ENCODE measurements around the gene FAM120B. TPM values are rescaled to one million over a fixed set of nuclear protein-coding genes. Genes with fewer than 3 reads are reported as not detected.

Gene FAM120B
- total RNA-seq, 1 experiment from 2014 or later: 16.7 TPM

DNA sequence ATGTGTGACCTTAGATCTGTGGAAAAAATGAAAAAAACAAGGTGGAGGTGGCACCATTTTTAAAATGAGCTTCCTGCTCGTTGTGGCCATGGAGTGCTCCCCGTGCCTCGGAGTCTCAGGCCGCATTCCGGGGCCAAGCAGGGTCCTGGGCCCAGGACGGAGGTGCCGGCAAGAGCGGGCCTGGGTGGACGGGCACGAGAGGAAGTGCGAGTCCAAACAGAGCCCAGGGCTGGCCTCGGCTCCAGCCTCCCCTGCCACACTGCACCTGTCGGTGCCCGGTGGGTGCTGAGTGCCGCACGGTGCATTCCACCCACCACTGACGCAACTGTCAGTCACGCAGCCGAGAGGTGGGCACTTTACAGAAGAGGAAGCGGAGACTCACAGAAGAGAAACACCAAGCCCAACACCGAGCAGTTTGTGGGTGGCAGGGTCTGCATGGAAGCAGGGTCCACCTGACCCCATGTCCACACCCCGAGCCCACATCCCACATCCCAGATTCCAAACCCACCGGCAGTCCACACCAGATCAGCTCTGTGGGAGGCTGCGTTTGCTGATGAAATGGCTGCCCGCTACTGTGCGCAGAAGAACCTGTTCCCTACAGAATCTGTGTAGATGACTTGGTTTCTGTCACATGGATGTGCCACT, 148.9 kb downstream of the FAM120B start:
- no CpG with 5 or more reads among the region's 26 CpGs for WGBS (ENCODE audit: extremely low coverage, insufficient read length, low lambda C conversion rate)
- H4K91ac ChIP-seq (ENCODE audit: insufficient read length, low read depth, low read length): no peak overlapping the region
- H2BK5ac ChIP-seq (ENCODE audit: insufficient read length, low read length): no peak overlapping the region
- H3K18ac ChIP-seq (ENCODE audit: insufficient read length, low read depth, low read length): no peak overlapping the region
- H2BK12ac ChIP-seq (ENCODE audit: insufficient read length, low read depth, low read length): no peak overlapping the region
- no peaks in the 10 kb centered on the region for H3K36me3 Mint-ChIP-seq (ENCODE audit: insufficient read depth in 1 of 3, low read depth in 3 of 3)
- no peak for DNase-seq
- no peak overlapping the region for H2AFZ ChIP-seq (ENCODE audit: low read length)
- H3K9me3 Mint-ChIP-seq: no peaks in the 10 kb centered on the region
- H3K9ac ChIP-seq (ENCODE audit: extremely low read depth, insufficient read length, low read length): no peak overlapping the region
- TF ChIP-seq, protein P1, sequence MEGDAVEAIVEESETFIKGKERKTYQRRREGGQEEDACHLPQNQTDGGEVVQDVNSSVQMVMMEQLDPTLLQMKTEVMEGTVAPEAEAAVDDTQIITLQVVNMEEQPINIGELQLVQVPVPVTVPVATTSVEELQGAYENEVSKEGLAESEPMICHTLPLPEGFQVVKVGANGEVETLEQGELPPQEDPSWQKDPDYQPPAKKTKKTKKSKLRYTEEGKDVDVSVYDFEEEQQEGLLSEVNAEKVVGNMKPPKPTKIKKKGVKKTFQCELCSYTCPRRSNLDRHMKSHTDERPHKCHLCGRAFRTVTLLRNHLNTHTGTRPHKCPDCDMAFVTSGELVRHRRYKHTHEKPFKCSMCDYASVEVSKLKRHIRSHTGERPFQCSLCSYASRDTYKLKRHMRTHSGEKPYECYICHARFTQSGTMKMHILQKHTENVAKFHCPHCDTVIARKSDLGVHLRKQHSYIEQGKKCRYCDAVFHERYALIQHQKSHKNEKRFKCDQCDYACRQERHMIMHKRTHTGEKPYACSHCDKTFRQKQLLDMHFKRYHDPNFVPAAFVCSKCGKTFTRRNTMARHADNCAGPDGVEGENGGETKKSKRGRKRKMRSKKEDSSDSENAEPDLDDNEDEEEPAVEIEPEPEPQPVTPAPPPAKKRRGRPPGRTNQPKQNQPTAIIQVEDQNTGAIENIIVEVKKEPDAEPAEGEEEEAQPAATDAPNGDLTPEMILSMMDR (conservative IDR thresholded peaks at IDR 0.05): no peak
- H2BK15ac ChIP-seq (ENCODE audit: low read depth, low read length): no peak overlapping the region
- no peaks in the 10 kb centered on the region for H3K4me1 ChIP-seq (ENCODE audit: insufficient read depth, low read length)
- no peak overlapping the region for H2BK20ac ChIP-seq (ENCODE audit: low read depth, low read length, poor library complexity, severe bottlenecking)
- peaks cover 6% of the 10 kb centered on the region for H3K27me3 Mint-ChIP-seq (ENCODE audit: low read depth)
- no peaks in the 10 kb centered on the region for H3K23me2 ChIP-seq (ENCODE audit: insufficient read length, low read depth, low read length, poor library complexity, severe bottlenecking)
- H3K27ac Mint-ChIP-seq: no peak overlapping the region
- no peak overlapping the region for H3K23ac ChIP-seq (ENCODE audit: insufficient read length, low read depth, low read length)
- no peaks in the 10 kb centered on the region for H3K27me3 ChIP-seq (ENCODE audit: insufficient read depth, low read length)
- no peaks in the 10 kb centered on the region for H3K79me2 ChIP-seq (ENCODE audit: insufficient read depth, low read length)
- H3K4me3 Mint-ChIP-seq: no peak overlapping the region
- no peak overlapping the region for H3T11ph ChIP-seq (ENCODE audit: low read length)
- H3K9me3 ChIP-seq (ENCODE audit: control insufficient read depth, low read depth, low read length): no peaks in the 10 kb centered on the region
- peaks cover 7 to 16% of the 10 kb centered on the region in 2 experiments for H3K4me1 Mint-ChIP-seq
- H3K27ac ChIP-seq (ENCODE audit: insufficient read length, low read depth, low read length): no peak overlapping the region
- no peak overlapping the region for H4K5ac ChIP-seq (ENCODE audit: insufficient read length, low read depth, low read length)
- H2AK5ac ChIP-seq (ENCODE audit: insufficient read length, low read length): no peak overlapping the region
- no peak overlapping the region for H4K8ac ChIP-seq (replicated peaks; ENCODE audit: insufficient read length, low read depth, low read length)
- H3K79me1 ChIP-seq (ENCODE audit: insufficient read depth, low read depth, low read length, poor library complexity, severe bottlenecking): no peaks in the 10 kb centered on the region
- no peak overlapping the region for H3K56ac ChIP-seq (ENCODE audit: insufficient read length, low read depth, low read length)
- H4K20me1 ChIP-seq (ENCODE audit: control insufficient read depth, insufficient read depth, insufficient read length): no peaks in the 10 kb centered on the region
- H2BK120ac ChIP-seq (ENCODE audit: low read depth, low read length, poor library complexity, severe bottlenecking): no peak overlapping the region
- H3K4me2 ChIP-seq (ENCODE audit: insufficient read depth, insufficient read length, low read length): no peak overlapping the region
- H3K4ac ChIP-seq (ENCODE audit: low read depth, low read length): no peak overlapping the region
- no peak overlapping the region; the same call in 1 of the 2 replicates for H3K14ac ChIP-seq (ENCODE audit: insufficient read depth, low read length)

Measured in H9 (cell line).